Activated CD8-positive, alpha-beta memory T cell treated with anti-CD3 and anti-CD28 coated beads, Interleukin-2, amount 50 U/mL, for 4 hours (primary cell): Measurements from ENCODE around the gene SLC29A1.

ENCODE experiments used
- DNase-seq: peaks from one replicate; pipeline ENCODE4 v3.0.0-alpha.2; 2020

SLC29A1 gene

GRCh38 chr6:44270526-44271405, 47.4 kb downstream of the SLC29A1 start:
- DNase-seq: no peak

- no peak for DNase-seq
These were observed 48.0 kb downstream of the SLC29A1 start for GRCh38 chr6:44271406-44271723.

GRCh38 chr6:44271914-44272313, 48.5 kb downstream of the SLC29A1 start:
- no peak for DNase-seq

GRCh38 chr6:44272529-44272928, 49.1 kb downstream of the SLC29A1 start:
- DNase-seq: no peak

- DNase-seq: no peak
These were observed 49.7 kb downstream of the SLC29A1 start for GRCh38 chr6:44272999-44273566.

GRCh38 chr6:44273617-44274016, 50.2 kb downstream of the SLC29A1 start:
- DNase-seq: no peak

GRCh38 chr6:44275271-44275748, 51.9 kb downstream of the SLC29A1 start:
- DNase-seq: no peak

GRCh38 chr6:44275749-44276648, 52.6 kb downstream of the SLC29A1 start:
- DNase-seq: no peak

GRCh38 chr6:44276667-44277640, 53.6 kb downstream of the SLC29A1 start:
- DNase-seq: no peak

- no peak for DNase-seq
These were observed 54.4 kb downstream of the SLC29A1 start for GRCh38 chr6:44277763-44278162.

- DNase-seq: no peak
These were observed 54.9 kb downstream of the SLC29A1 start for GRCh38 chr6:44278315-44278714.

- no peak for DNase-seq
These were observed 55.6 kb downstream of the SLC29A1 start for GRCh38 chr6:44278774-44279697.
